ENCODE results near the gene ZNF780B.
A peak's percentile ranks its signal among the peaks of the same experiment; 100 is the strongest.
"Not testable (repeated sequence)": the region's sequence is repeated elsewhere in the genome, so short reads cannot be mapped to it uniquely, and the experiment has no call there.

The ZNF780B gene

GRCh38 chr19:40055832-40056504 is at the start of gene ZNF780B:
ZNF780B (minus strand) TSS chr19:40056231; CDS start chr19:40050332, 5,899 bp downstream.
- peak; percentile 75 for DNase-seq

DNA sequence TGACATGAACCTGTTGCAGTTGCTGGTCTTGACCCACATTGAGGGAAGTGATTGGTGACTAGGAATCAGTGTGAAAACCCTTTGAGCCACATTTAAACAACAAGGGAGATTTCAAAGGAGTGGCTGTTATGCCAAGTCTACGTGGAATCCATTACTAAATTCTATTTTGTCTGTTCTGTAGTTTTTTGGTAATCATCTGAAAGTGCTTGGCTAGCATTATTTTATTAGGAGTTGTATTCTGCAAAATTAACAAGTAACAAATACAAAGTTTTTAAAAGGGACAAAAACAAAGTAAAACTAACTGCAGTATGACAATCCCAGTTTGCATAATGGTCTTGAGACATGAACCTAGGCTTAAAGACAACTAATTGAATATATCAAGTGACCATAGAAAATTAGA is 48.7 kb upstream of the ZNF780B start:
- DNase-seq, result no peak

- DNase-seq, result no peak
These were observed 47.6 kb upstream of the ZNF780B start for GRCh38 chr19:40103600-40103999.

DNA sequence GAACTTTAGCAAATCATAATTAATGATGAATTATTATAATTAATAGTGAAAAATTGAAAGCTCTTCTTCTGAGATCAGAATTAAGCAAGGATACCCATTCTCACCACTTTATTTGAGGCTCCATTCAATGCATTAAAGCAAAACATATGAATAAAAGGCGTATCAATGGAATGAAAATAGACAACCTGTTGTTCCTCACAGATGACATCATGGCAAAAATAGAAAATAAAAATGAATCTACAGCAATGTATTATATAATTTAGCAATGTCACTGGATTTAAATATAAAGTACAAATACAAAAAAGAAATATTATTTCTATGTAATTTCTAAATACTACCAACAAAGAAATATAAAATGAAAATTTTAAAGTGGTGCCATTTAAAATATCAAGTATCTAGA is 45.8 kb upstream of the ZNF780B start:
- no peak for DNase-seq

DNA sequence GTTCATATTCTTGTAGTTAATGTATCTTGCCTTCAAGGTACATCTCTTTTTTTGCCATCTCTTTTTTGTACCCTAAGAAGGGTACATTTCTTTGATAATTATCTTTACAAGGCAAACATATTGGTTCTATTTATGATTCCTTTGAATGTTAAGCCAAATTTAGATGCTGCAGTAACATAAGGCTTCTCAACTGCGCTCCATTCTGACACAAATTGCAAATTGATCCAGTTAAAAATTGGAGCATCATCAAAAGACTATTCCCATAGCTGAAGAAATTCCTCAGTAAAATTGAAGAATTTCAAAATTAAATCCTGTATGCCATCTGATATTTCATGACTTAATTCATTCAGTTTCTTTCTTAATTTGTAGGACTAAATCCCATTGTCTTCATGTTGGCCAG is 37.4 kb upstream of the ZNF780B start:
- no peak for DNase-seq

DNA sequence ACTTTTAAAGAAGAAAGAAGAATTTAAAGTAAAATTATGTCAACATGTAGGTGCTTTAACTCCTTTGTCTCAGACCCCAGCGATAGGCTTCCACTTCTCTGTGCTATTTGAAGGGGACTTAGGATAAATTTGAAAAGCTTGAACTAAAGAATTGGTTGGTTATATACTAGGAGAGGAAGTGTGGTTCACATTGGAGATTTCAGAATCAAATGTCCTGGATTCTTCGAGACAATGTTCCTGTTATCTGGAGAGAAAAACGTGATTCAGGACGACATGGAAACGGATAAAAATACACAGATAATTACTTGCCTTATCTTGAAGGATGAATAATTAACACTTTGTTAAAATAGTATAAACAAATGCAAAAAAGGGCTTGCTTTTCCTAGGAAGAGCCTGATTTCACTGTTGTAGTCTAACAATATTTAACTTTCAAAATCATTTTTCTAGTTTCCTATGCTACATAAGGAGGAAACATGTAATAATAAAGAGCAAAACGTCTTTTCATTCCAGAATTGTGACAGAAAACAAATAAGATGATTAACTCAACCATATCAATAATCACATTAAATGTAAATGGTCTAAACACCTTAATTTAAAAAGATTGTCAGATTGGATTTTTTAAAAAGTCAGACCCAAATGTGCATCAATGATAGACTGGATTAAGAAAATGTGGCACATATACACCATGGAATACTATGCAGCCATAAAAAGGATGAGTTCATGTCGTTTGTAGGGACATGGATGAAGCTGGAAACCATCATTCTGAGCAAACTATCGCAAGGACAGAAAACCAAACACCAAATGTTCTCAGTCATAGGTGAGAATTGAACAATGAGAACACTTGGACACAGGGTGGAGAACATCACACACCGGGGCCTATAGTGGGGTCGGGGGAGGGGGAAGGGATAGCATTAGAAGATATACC is 35.4 kb upstream of the ZNF780B start:
- no peak for DNase-seq

- DNase-seq, result peak; percentile 84
These were observed 34.5 kb upstream of the ZNF780B start, which contains the start of gene ZNF780A for GRCh38 chr19:40090241-40091204. ZNF780A (minus strand) TSS chr19:40090943; CDS start chr19:40084753, 6,190 bp downstream.

GRCh38 chr19:40089462-40089861 is 33.4 kb upstream of the ZNF780B start:
- DNase-seq, result no peak

GRCh38 chr19:40088299-40089047 is 32.4 kb upstream of the ZNF780B start:
- no peak for DNase-seq

DNA sequence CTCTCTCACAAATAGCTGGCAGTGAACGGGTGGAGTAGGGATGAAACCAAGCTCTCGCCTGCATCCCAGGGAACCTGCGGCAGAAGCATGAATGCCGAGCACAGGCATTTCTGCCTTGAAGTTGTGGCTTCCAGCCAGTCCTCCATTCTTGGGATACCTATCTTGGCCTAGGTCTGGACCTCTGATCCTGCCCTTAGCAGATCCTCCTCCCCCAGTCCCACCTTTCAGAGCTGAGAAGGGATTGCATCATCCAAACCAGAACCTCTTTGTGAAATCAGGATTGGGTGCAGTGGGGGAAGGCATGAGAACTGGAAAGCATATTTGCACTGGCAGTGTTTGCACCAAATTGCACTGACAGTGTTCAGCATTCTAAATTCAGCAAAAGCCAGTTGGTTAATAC is 28.9 kb upstream of the ZNF780B start:
- no peak for DNase-seq

DNA sequence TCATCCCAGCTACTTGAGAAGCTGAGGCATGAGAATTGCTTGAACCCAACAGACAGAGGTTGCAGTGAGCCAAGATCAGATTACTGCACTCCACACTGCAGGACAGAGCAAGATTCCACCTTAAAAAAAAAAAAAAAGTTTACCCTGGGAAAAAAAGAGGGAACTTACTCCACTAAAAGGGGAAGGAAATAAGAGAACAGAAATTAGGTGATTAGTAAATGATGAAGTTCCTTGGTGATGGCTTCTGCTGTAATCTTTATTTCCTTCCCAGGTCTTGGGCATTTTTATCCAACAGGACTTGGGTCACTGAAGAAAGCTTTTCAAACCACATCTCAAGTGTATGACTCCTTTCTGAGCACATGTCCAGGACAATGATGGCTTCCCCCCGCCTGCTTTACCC is 25.4 kb upstream of the ZNF780B start:
- DNase-seq, result no peak

- no peak for DNase-seq
These were observed 24.3 kb upstream of the ZNF780B start for GRCh38 chr19:40080289-40080688.

DNA sequence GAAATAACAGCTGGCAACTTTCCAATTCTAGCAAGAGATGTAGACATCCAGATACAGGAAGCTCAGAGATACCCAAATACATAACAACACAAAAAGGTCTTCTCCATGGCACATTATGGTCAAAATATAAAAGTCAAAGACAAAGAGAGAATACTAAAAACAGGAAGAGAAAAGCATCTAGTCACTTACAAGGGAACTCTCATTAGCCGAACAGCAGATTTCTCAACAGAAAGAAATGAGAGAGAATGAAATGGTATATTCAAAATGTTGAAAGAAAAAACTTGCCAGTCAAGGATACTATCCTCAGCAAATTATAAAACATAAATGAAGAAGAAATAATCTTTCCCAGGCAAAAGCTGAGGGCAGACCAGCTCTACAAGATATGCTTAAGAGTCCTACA is 22.3 kb upstream of the ZNF780B start:
- DNase-seq, result no peak

DNA sequence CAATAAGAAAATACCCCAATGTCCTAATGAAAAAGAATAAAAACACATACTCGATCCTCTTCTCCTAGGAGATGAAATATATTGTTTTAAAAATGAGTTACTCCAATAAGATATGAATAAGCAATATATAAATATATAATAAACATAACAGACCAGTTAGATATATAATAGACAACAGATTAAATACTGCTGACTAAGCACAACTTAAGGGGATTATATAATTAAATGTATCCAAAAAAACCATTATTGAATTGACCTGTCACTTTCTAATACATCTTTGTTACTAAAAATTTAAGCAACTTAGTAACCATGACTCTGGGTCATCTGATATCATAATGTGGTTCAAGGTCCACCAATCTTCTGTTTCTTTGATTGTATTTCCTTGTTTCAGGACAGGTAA is 14.0 kb upstream of the ZNF780B start:
- no peak for DNase-seq

- no peak for DNase-seq
These were observed 3.6 kb upstream of the ZNF780B start for GRCh38 chr19:40059624-40060023.

- DNase-seq, result no peak
These were observed 1.1 kb upstream of the ZNF780B start for GRCh38 chr19:40057166-40057565.

- DNase-seq, result peak; percentile 24
These were observed 474 bp upstream of the ZNF780B start for GRCh38 chr19:40056505-40056904.

DNA sequence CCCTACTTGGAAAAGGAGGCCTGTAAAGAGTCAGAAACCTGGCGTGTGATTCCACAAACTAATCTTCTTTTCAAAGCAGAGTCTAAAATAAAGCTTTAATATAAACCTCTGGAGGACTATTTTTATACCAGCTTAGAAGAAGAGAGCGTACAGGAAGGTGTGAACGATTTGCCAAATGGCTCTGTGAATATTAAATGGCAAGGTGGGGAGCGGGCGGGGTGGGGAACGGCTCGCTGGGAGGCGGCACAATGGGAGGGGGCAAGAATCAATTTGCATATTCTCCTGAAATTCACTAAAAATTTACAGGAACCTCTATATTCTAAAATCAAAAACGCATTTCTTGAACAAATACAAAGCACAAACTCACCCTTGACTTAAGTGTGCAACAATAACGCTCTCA is 982 bp downstream of the ZNF780B start:
- DNase-seq, result no peak

- DNase-seq, result no peak
These were observed 1.4 kb downstream of the ZNF780B start for GRCh38 chr19:40054632-40055031.

DNA sequence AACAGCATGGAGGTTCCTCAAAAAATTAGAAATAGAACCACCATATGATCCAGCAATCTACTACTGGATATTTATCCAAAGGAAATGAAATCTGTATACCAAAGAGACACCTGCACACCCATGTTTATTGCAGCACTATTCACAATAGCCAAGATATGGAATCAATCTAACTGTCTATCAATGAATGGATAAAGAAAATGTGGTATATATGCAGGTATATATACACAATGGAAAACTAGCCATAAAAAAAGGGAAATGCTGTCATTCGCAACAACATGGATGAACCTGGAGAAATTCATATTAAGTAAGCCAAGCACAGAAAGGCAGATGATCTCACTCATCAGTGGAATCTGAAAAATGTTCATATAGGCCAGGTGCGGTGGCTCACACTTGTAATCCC is 2.5 kb downstream of the ZNF780B start:
- no peak for DNase-seq

GRCh38 chr19:40041718-40042117 is 14.3 kb downstream of the ZNF780B start:
- not testable (repeated sequence) for DNase-seq

DNA sequence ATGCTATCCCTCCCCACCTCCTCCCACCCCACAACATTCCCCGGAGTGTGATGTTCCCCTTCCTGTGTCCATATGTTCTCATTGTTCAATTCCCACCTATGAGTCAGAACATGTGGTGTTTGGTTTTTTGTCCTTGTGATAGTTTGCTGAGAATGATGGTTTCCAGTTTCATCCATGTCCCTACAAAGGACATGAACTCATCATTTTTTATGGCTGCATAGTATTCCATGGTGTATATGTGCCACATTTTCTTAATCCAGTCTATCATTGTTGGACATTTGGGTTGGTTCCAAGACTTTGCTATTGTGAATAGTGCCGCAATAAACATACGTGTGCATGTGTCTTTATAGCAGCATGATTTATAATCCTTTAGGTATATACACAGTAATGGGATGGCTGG is 18.0 kb downstream of the ZNF780B start:
- not testable (repeated sequence) for DNase-seq
